HCT116 (cell line): ENCODE data around the gene PWWP2B.

Source experiments
- POLR2AphosphoS5 ChIP-seq: IDR thresholded peaks from 2 replicates; pipeline ENCODE4 v1.6.1; 2011; ENCODE audit warnings: mild to moderate bottlenecking, low read depth, low read length, moderate library complexity
- SIN3A ChIP-seq: IDR thresholded peaks from 2 replicates; pipeline ENCODE4 v1.6.1; 2012; ENCODE audit warnings: low read depth
- TCF7L2 ChIP-seq: IDR thresholded peaks from 2 replicates; pipeline ENCODE4 v1.7.0; 2011; ENCODE audit warnings: borderline replicate concordance, inconsistent platforms; ENCODE audit not compliant: insufficient read depth, insufficient read length; ENCODE audit errors: extremely low read depth
- ZNF274 ChIP-seq: fragments of 200-500 bp; sonication (Bioruptor generic); IDR thresholded peaks from 2 replicates; pipeline ENCODE4 v1.6.1; 2014; ENCODE audit warnings: mild to moderate bottlenecking, low read depth, low read length, inconsistent platforms
- TF ChIP-seq, protein P1 (sequence below), 3 experiments: fragments of 200-600 bp in 1 of 3; sonication (generic) in 1 of 3; IDR thresholded peaks in 2 of 3; conservative IDR thresholded peaks in 1 of 3; 2 replicates each; pipeline ENCODE4 v1.5.1; 2012 to 2017; ENCODE audit warnings: low read depth in 2 of 3, low read length in 2 of 3, antibody characterized with exemption in 1 of 3, borderline replicate concordance in 1 of 3, control low read depth in 1 of 3, mild to moderate bottlenecking in 1 of 3, mixed read lengths in 1 of 3, mixed run types in 1 of 3, moderate library complexity in 1 of 3; ENCODE audit not compliant: insufficient read depth in 1 of 3

DNA sequence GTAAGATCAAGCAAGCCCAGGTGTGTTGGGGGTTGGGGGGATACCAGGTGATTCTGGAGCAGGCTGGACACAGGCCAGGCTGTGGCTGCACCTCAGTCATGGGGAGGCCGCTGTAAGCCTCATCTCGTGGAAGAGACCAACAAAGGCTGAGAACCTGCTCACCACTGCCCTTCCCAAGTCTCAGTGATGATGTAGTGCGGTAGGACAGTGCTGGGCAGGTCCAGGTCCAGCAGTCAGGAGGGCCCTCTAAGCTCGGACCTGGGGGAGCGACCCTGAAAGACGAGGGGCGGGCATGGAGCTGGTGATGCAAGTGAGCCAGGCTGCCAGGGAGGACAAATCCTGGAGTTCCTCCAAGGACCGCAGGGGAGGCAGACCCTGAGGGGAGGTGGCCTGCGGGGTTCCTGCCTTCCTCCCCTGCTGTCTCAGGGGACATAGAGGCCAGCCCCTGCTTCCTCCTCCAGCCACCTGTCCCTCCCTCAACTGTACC lies 3.3 kb upstream of the PWWP2B start:
- TF ChIP-seq SIN3A = no peak
- no peak for TF ChIP-seq POLR2AphosphoS5
- TF ChIP-seq ZNF274 = no peak
- TF ChIP-seq TCF7L2 = no peak
- TF ChIP-seq, protein P1, sequence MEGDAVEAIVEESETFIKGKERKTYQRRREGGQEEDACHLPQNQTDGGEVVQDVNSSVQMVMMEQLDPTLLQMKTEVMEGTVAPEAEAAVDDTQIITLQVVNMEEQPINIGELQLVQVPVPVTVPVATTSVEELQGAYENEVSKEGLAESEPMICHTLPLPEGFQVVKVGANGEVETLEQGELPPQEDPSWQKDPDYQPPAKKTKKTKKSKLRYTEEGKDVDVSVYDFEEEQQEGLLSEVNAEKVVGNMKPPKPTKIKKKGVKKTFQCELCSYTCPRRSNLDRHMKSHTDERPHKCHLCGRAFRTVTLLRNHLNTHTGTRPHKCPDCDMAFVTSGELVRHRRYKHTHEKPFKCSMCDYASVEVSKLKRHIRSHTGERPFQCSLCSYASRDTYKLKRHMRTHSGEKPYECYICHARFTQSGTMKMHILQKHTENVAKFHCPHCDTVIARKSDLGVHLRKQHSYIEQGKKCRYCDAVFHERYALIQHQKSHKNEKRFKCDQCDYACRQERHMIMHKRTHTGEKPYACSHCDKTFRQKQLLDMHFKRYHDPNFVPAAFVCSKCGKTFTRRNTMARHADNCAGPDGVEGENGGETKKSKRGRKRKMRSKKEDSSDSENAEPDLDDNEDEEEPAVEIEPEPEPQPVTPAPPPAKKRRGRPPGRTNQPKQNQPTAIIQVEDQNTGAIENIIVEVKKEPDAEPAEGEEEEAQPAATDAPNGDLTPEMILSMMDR (IDR thresholded peaks at IDR 0.05 in 2 of 3, conservative IDR thresholded peaks at IDR 0.05 in 1 of 3; ENCODE audit: borderline replicate concordance in 1 of 3, insufficient read depth in 1 of 3, low read depth in 2 of 3, low read length in 2 of 3) = no peak
